Esophagus squamous epithelium (tissue), 5 donors: ENCODE data around the gene GPX4. TPM values are rescaled to one million over a fixed set of nuclear protein-coding genes. Genes with fewer than 3 reads are reported as not detected.

ENCODE experiments used
- DNase-seq: peaks from one replicate; lab custom pipeline; 2025; lab: John Stamatoyannopoulos, UW
- H3K27ac ChIP-seq, 4 donors: fragments of 200-600 bp; sonication (generic); one replicate each; pipeline ENCODE4 v1.5.1; 2016 to 2019; ENCODE audit warnings: mild to moderate bottlenecking in 1 of 4
- H3K27me3 ChIP-seq, 4 donors: fragments of 200-600 bp; sonication (generic); 1 replicate in 3 of 4; 2 replicates in 1 of 4; pipeline versions ENCODE4 v1.5.1 to v1.6.0; 2017 to 2021; ENCODE audit warnings: antibody characterized with exemption in 1 of 4
- H3K36me3 ChIP-seq, 3 donors: fragments of 200-600 bp; sonication (generic); one replicate each; pipeline ENCODE4 v1.5.1; 2016 to 2019
- H3K4me1 ChIP-seq, 3 donors: fragments of 200-600 bp; sonication (generic); one replicate each; pipeline ENCODE4 v1.5.1; 2017 to 2019
- H3K4me3 ChIP-seq, 4 donors: fragments of 200-600 bp; sonication (generic); 1 replicate in 3 of 4; 2 replicates in 1 of 4; pipeline ENCODE4 v1.5.1; 2016 to 2019; ENCODE audit warnings: mild to moderate bottlenecking in 2 of 4, moderate library complexity in 1 of 4
- H3K9me3 ChIP-seq, 3 donors: fragments of 200-600 bp; sonication (generic); one replicate each; pipeline ENCODE4 v1.5.1; 2016 to 2019
- POLR2A ChIP-seq, 4 donors: fragments of 450-650 bp; IDR thresholded peaks; one replicate each; pipeline ENCODE4 v1.6.1; 2017; ENCODE audit warnings: antibody characterized with exemption in 4 of 4, mild to moderate bottlenecking in 4 of 4, moderate library complexity in 3 of 4
- WGBS, 2 donors: methylation state at CpG; one replicate each; pipeline ENCODE4 v1.1.5; 2018; 5-methylcytosine and 5-hydroxymethylcytosine counted together
- intact Hi-C: fragments of 100-400 bp; cut with DNase I; formaldehyde crosslinking; loops from one replicate; pipeline ENCODE4 v1.15.0; 2022
- total RNA-seq, 4 donors: library from RNA; depleted of rRNA; stranded (reverse); fragments of >200 nt; gene quantifications; one replicate each; pipeline ENCODE4 v1.1.0, GENCODE V29; 2016
- TF ChIP-seq, protein P1 (sequence below), 6 experiments: fragments of 450-650 bp in 4 of 6; fragments of 200-600 bp in 2 of 6; sonication (generic) in 2 of 6; IDR thresholded peaks; one replicate each; pipeline ENCODE4 v1.5.1; 2016 to 2019; ENCODE audit warnings: antibody characterized with exemption in 6 of 6, mild to moderate bottlenecking in 4 of 6, moderate library complexity in 4 of 6
- donor health status: DM: yes; HTN: yes; CAD: no.

Gene GPX4
- total RNA-seq, 4 donors from 2014 or later = 108 to 405 (median 244) TPM

- Histone ChIP-seq H3K4me3 (peak overlapping the region; percentile 11 to 51 (median 33)), H3K9me3 (no peaks in the 10 kb centered on the region), H3K4me1 (peaks cover 10 to 66% (median 19%) of the 10 kb centered on the region in 3 donors), H3K27me3 (peaks cover 0 to 10% (median 0%) of the 10 kb centered on the region in 4 donors), H3K36me3 (peaks cover 0 to 11% (median 0%) of the 10 kb centered on the region in 3 donors), H3K27ac (peak overlapping the region in 3 of 4 donors; percentile 23 to 44 (median 36))
- intact Hi-C loops = no loop called here
- 8 to 44% methylated on average over 11 to 16 of the region's 16 CpGs for WGBS, 2 donors
- peak; percentile 51 for DNase-seq
- TF ChIP-seq, protein P1, sequence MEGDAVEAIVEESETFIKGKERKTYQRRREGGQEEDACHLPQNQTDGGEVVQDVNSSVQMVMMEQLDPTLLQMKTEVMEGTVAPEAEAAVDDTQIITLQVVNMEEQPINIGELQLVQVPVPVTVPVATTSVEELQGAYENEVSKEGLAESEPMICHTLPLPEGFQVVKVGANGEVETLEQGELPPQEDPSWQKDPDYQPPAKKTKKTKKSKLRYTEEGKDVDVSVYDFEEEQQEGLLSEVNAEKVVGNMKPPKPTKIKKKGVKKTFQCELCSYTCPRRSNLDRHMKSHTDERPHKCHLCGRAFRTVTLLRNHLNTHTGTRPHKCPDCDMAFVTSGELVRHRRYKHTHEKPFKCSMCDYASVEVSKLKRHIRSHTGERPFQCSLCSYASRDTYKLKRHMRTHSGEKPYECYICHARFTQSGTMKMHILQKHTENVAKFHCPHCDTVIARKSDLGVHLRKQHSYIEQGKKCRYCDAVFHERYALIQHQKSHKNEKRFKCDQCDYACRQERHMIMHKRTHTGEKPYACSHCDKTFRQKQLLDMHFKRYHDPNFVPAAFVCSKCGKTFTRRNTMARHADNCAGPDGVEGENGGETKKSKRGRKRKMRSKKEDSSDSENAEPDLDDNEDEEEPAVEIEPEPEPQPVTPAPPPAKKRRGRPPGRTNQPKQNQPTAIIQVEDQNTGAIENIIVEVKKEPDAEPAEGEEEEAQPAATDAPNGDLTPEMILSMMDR (IDR thresholded peaks at IDR 0.05) = no peak
- TF ChIP-seq POLR2A (IDR thresholded peaks at IDR 0.05) = no peak
Observed at GRCh38 chr19:1076951-1077350, 26.8 kb upstream of the GPX4 start.

GRCh38 chr19:1079566-1080111, 24.2 kb upstream of the GPX4 start:
- Histone ChIP-seq H3K27me3 (peaks cover 0 to 4% (median 0%) of the 10 kb centered on the region in 4 donors), H3K4me1 (peaks cover 8 to 80% (median 25%) of the 10 kb centered on the region in 3 donors), H3K27ac (no peak overlapping the region), H3K9me3 (no peaks in the 10 kb centered on the region), H3K4me3 (no peak overlapping the region), H3K36me3 (peaks cover 0 to 11% (median 0%) of the 10 kb centered on the region in 3 donors)
- DNase-seq = no peak
- 92% methylated on average over 18 to 28 of the region's 45 CpGs for WGBS, 2 donors
- intact Hi-C loops = no loop called here
- TF ChIP-seq, protein P1 (IDR thresholded peaks at IDR 0.05) = no peak
- TF ChIP-seq POLR2A (IDR thresholded peaks at IDR 0.05) = no peak

GRCh38 chr19:1080360-1081161, 23.2 kb upstream of the GPX4 start:
- H3K9me3 ChIP-seq = no peaks in the 10 kb centered on the region
- no peak overlapping the region for H3K27ac ChIP-seq
- H3K27me3 ChIP-seq = peaks cover 0 to 4% (median 0%) of the 10 kb centered on the region in 4 donors
- intact Hi-C loops = no loop called here
- WGBS, 2 donors = 90% methylated on average over 8 of the region's 50 CpGs; no CpG with 5 or more reads in 1 of the 2 donors
- H3K4me1 ChIP-seq = peaks cover 4 to 81% (median 25%) of the 10 kb centered on the region in 3 donors
- peaks cover 0 to 12% (median 0%) of the 10 kb centered on the region in 3 donors for H3K36me3 ChIP-seq
- TF ChIP-seq POLR2A (IDR thresholded peaks at IDR 0.05) = no peak
- TF ChIP-seq, protein P1 (IDR thresholded peaks at IDR 0.05) = no peak
- DNase-seq = no peak
- no peak overlapping the region for H3K4me3 ChIP-seq

GRCh38 chr19:1081301-1082164, 22.3 kb upstream of the GPX4 start:
- Histone ChIP-seq H3K36me3 (peaks cover 0 to 22% (median 0%) of the 10 kb centered on the region in 3 donors), H3K27ac (peak overlapping the region; percentile 12 to 86 (median 70)), H3K9me3 (no peaks in the 10 kb centered on the region), H3K27me3 (peaks cover 0 to 4% (median 0%) of the 10 kb centered on the region in 4 donors), H3K4me3 (peak overlapping the region in 3 of 4 donors; percentile 25 to 57 (median 45)), H3K4me1 (peaks cover 4 to 82% (median 25%) of the 10 kb centered on the region in 3 donors)
- TF ChIP-seq POLR2A (IDR thresholded peaks at IDR 0.05) = no peak
- TF ChIP-seq, protein P1 (IDR thresholded peaks at IDR 0.05) = no peak
- intact Hi-C loops = no loop called here
- DNase-seq = no peak
- WGBS, 2 donors = 92% methylated on average over 2 of the region's 58 CpGs; no CpG with 5 or more reads in 1 of the 2 donors
